CD4-positive, alpha-beta T cell (primary cell): ENCODE results near the gene HDAC9. TPM values are rescaled to one million over a fixed set of nuclear protein-coding genes. Genes with fewer than 3 reads are reported as not detected.

ENCODE experiments used
- ATAC-seq: fragments of 200-7000 bp; cut with Tn5 transposase; one replicate; pipeline ENCODE4 v1.10.0; 2022; ENCODE audit warnings: mild to moderate bottlenecking; ENCODE audit not compliant: poor library complexity
- CTCF ChIA-PET: fragments of 350-600 bp; sonication (Branson Sonifier 250); formaldehyde crosslinking; loops from one replicate; lab custom pipeline; 2021; ENCODE audit warnings: antibody characterized with exemption, inconsistent platforms; lab: Charles Lee
- POLR2A ChIA-PET: fragments of 350-600 bp; sonication (Branson Sonifier 250); formaldehyde crosslinking; loops from one replicate; lab custom pipeline; 2021; ENCODE audit warnings: antibody characterized with exemption, inconsistent platforms; lab: Charles Lee
- DNase-seq, 14 experiments: peaks; one replicate each; pipeline ENCODE4 v3.0.0-alpha.2; 2013 to 2020; ENCODE audit warnings: mixed read lengths in 2 of 14
- H3K27ac ChIP-seq, 2 donors: one replicate each; pipeline versions ENCODE4 v1.5.1 to v1.7.0; 2013; ENCODE audit warnings: low read length in 2 of 2, low read depth in 1 of 2, mild to moderate bottlenecking in 1 of 2
- H3K27me3 ChIP-seq, 2 experiments: 1 replicate in 1 of 2; 2 replicates in 1 of 2; pipeline versions ENCODE4 v1.6.1 to v1.7.0; 2013; ENCODE audit warnings: low read length in 2 of 2, control low read depth in 1 of 2, mild to moderate bottlenecking in 1 of 2, moderate library complexity in 1 of 2; ENCODE audit not compliant: insufficient read depth in 2 of 2, control insufficient read depth in 1 of 2
- H3K36me3 ChIP-seq: one replicate; pipeline ENCODE4 v1.6.1; 2013; ENCODE audit warnings: low read length, control low read depth; ENCODE audit not compliant: insufficient read depth
- H3K4me1 ChIP-seq: one replicate; pipeline ENCODE4 v1.6.1; 2013; ENCODE audit warnings: low read length, control low read depth; ENCODE audit not compliant: insufficient read depth
- H3K4me3 ChIP-seq: one replicate; pipeline ENCODE4 v1.5.1; 2013; ENCODE audit warnings: mild to moderate bottlenecking, low read length, moderate library complexity
- H3K9me3 ChIP-seq, 2 experiments: 1 replicate in 1 of 2; 2 replicates in 1 of 2; pipeline versions ENCODE4 v1.6.1 to v1.7.0; 2013; ENCODE audit warnings: low read length in 2 of 2, mild to moderate bottlenecking in 2 of 2, control low read depth in 1 of 2, moderate library complexity in 1 of 2; ENCODE audit not compliant: control insufficient read depth in 1 of 2, insufficient read depth in 1 of 2
- H3K27ac Mint-ChIP-seq: one replicate; pipeline ENCODE4 v1.8.0; 2020; ENCODE audit warnings: mixed read lengths
- H3K27me3 Mint-ChIP-seq: one replicate; pipeline ENCODE4 v1.8.0; 2021; ENCODE audit warnings: mixed read lengths
- H3K36me3 Mint-ChIP-seq: one replicate; pipeline ENCODE4 v1.8.0; 2021; ENCODE audit warnings: low read depth, mixed read lengths
- H3K4me1 Mint-ChIP-seq: one replicate; pipeline ENCODE4 v1.8.0; 2021; ENCODE audit warnings: low read depth, mixed read lengths
- H3K4me3 Mint-ChIP-seq: one replicate; pipeline ENCODE4 v1.8.0; 2020; ENCODE audit warnings: mild to moderate bottlenecking, mixed read lengths
- H3K9me3 Mint-ChIP-seq: one replicate; pipeline ENCODE4 v1.8.0; 2020; ENCODE audit warnings: mixed read lengths
- intact Hi-C, 2 experiments: fragments of 100-400 bp; cut with DNase I in 1 of 2; cut with micrococcal nuclease in 1 of 2; formaldehyde crosslinking; loops; one replicate each; pipeline versions ENCODE4 v1.15.1 to v1.9.0; 2023 to 2025; cut with DNase I, micrococcal nuclease
- total RNA-seq, 174 experiments: library from RNA in 2 of 174; stranded (reverse) in 2 of 174; gene quantifications; one replicate each; pipeline ENCODE4 v1.2.3 and lab custom pipeline; 2021 to 2026
- TF ChIP-seq, protein P1 (sequence below): fragments of 200-600 bp; IDR thresholded peaks from one replicate; pipeline ENCODE4 v1.8.0; 2022; ENCODE audit warnings: antibody characterized with exemption, mild to moderate bottlenecking

The HDAC9 gene
- total RNA-seq, 2 experiments from 2014 or later, result 0.73 to 1.2 TPM

DNA sequence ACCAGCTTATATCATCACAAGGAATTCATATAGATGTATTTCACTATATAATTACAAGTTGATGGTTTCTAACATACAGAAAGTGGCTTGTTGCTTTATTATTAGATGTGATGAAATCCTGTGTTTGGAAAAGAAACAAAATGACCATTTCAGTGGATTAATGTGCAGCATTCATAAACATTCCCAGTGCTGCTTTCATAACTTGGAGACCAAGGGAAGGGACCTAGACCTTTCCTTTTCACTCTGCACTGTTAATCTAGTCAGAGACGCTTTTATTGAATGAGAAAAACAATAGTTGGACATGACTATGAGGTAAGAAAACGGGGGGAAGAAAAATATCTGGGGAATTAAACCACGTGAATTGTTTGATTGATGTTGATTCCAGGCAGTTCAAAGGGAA, 160.0 kb downstream of the HDAC9 start:
- H3K4me3 Mint-ChIP-seq, result no peak overlapping the region
- TF ChIP-seq, protein P1, sequence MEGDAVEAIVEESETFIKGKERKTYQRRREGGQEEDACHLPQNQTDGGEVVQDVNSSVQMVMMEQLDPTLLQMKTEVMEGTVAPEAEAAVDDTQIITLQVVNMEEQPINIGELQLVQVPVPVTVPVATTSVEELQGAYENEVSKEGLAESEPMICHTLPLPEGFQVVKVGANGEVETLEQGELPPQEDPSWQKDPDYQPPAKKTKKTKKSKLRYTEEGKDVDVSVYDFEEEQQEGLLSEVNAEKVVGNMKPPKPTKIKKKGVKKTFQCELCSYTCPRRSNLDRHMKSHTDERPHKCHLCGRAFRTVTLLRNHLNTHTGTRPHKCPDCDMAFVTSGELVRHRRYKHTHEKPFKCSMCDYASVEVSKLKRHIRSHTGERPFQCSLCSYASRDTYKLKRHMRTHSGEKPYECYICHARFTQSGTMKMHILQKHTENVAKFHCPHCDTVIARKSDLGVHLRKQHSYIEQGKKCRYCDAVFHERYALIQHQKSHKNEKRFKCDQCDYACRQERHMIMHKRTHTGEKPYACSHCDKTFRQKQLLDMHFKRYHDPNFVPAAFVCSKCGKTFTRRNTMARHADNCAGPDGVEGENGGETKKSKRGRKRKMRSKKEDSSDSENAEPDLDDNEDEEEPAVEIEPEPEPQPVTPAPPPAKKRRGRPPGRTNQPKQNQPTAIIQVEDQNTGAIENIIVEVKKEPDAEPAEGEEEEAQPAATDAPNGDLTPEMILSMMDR, result no peak
- CTCF ChIA-PET, result no interaction called here
- DNase-seq, result no peak
- no peak overlapping the region for H3K27ac ChIP-seq
- H3K27ac Mint-ChIP-seq, result no peak overlapping the region
- no peaks in the 10 kb centered on the region for H3K9me3 Mint-ChIP-seq
- no peaks in the 10 kb centered on the region for H3K36me3 Mint-ChIP-seq
- H3K4me3 ChIP-seq, result no peak overlapping the region
- H3K27me3 Mint-ChIP-seq, result no peaks in the 10 kb centered on the region
- no peaks in the 10 kb centered on the region for H3K27me3 ChIP-seq
- H3K9me3 ChIP-seq, result no peaks in the 10 kb centered on the region
- no peaks in the 10 kb centered on the region for H3K4me1 ChIP-seq
- POLR2A ChIA-PET, result no interaction called here
- no peak for ATAC-seq
- intact Hi-C loops, result no loop called here
- H3K4me1 Mint-ChIP-seq, result no peaks in the 10 kb centered on the region
- no peaks in the 10 kb centered on the region for H3K36me3 ChIP-seq

DNA sequence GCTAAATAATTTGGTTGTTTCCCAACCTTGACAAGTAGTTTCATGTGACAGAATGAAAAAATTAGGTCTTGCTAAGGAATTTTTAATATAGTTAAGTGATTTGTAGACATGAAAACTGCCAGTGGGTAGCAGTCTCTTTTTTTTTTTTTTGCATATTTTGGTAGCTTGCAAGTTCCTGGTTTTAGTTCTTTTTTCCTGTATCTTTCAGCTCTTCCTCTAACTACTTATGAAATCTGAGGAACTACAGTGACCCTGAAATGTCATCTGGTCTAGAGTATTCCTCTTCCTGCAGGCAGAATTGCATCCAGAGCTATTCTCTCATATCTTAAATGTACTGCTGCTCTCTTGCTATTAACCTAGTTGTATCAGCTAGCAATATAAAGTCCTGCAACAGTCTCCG, 160.4 kb downstream of the HDAC9 start:
- no peaks in the 10 kb centered on the region for H3K4me1 Mint-ChIP-seq
- H3K4me3 ChIP-seq, result no peak overlapping the region
- no peaks in the 10 kb centered on the region for H3K36me3 ChIP-seq
- no peak overlapping the region for H3K27ac Mint-ChIP-seq
- H3K4me3 Mint-ChIP-seq, result no peak overlapping the region
- H3K4me1 ChIP-seq, result no peaks in the 10 kb centered on the region
- H3K27me3 Mint-ChIP-seq, result no peaks in the 10 kb centered on the region
- no peak for ATAC-seq
- no peaks in the 10 kb centered on the region for H3K27me3 ChIP-seq
- H3K9me3 ChIP-seq, result no peaks in the 10 kb centered on the region
- no peaks in the 10 kb centered on the region for H3K9me3 Mint-ChIP-seq
- TF ChIP-seq, protein P1, result no peak
- intact Hi-C loops, result no loop called here
- POLR2A ChIA-PET, result no interaction called here
- no peaks in the 10 kb centered on the region for H3K36me3 Mint-ChIP-seq
- no peak overlapping the region for H3K27ac ChIP-seq
- CTCF ChIA-PET, result no interaction called here
- no peak for DNase-seq

DNA sequence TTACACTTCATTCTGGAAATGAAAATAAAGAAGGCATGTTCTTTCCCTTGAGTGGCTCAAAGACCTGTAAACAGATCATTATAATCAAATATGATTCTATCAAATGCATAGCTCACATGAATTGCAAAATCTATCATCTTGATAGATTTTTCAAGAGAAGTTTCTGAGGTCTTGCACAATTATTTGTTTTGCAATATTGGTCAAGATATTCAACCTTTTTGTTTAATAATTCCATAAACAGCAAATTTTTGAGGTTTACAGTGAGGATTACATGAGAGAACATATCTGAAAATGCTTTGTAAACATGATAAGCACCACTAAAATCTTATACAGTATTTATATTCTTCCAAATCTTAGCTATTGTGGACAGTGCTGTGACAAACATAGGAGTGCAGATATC, 160.8 kb downstream of the HDAC9 start:
- Histone ChIP-seq H3K36me3 (no peaks in the 10 kb centered on the region), H3K27me3 (no peaks in the 10 kb centered on the region), H3K4me1 (no peaks in the 10 kb centered on the region), H3K9me3 (no peaks in the 10 kb centered on the region), H3K27ac (no peak overlapping the region), H3K4me3 (no peak overlapping the region)
- TF ChIP-seq, protein P1, result no peak
- no peaks in the 10 kb centered on the region for H3K36me3 Mint-ChIP-seq
- no peak for ATAC-seq
- H3K27me3 Mint-ChIP-seq, result no peaks in the 10 kb centered on the region
- ChIA-PET POLR2A (no interaction called here), CTCF (no interaction called here)
- H3K4me1 Mint-ChIP-seq, result no peaks in the 10 kb centered on the region
- no peak overlapping the region for H3K27ac Mint-ChIP-seq
- H3K9me3 Mint-ChIP-seq, result no peaks in the 10 kb centered on the region
- DNase-seq, result no peak
- intact Hi-C loops, result no loop called here
- no peak overlapping the region for H3K4me3 Mint-ChIP-seq
